Esophagus squamous epithelium (tissue), 4 donors: Measurements from ENCODE around the gene SHLD1.

Experiments
- POLR2A ChIP-seq, 4 donors: fragments of 450-650 bp; IDR thresholded peaks; one replicate each; pipeline ENCODE4 v1.6.1; 2017; ENCODE audit warnings: antibody characterized with exemption in 4 of 4, mild to moderate bottlenecking in 4 of 4, moderate library complexity in 3 of 4
- TF ChIP-seq, protein P1 (sequence below), 6 experiments: fragments of 450-650 bp in 4 of 6; fragments of 200-600 bp in 2 of 6; sonication (generic) in 2 of 6; IDR thresholded peaks; one replicate each; pipeline ENCODE4 v1.5.1; 2016 to 2019; ENCODE audit warnings: antibody characterized with exemption in 6 of 6, mild to moderate bottlenecking in 4 of 6, moderate library complexity in 4 of 6

DNA sequence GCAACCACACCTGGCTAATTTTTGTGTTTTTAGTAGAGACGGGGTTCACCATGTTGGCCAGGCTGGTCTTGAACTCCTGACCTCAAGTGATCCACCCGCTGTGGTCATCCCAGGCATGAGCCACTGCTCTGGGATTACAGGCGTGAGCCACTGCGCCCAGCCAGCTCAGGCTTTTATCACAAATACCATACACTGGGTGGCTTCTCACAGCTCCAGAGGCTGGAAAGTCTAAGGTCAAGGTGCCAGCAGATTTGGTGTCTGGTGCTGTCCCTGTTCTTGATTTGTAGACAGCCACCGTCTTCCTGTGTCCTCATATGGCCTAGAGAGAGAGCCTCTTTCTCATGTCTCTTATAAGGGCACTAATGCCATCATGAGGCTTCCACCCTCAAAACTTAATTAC lies 25.9 kb downstream of the SHLD1 start:
- no peak for TF ChIP-seq POLR2A (IDR thresholded peaks at IDR 0.05)
- TF ChIP-seq, protein P1, sequence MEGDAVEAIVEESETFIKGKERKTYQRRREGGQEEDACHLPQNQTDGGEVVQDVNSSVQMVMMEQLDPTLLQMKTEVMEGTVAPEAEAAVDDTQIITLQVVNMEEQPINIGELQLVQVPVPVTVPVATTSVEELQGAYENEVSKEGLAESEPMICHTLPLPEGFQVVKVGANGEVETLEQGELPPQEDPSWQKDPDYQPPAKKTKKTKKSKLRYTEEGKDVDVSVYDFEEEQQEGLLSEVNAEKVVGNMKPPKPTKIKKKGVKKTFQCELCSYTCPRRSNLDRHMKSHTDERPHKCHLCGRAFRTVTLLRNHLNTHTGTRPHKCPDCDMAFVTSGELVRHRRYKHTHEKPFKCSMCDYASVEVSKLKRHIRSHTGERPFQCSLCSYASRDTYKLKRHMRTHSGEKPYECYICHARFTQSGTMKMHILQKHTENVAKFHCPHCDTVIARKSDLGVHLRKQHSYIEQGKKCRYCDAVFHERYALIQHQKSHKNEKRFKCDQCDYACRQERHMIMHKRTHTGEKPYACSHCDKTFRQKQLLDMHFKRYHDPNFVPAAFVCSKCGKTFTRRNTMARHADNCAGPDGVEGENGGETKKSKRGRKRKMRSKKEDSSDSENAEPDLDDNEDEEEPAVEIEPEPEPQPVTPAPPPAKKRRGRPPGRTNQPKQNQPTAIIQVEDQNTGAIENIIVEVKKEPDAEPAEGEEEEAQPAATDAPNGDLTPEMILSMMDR (IDR thresholded peaks at IDR 0.05): no peak
